ENCODE results near the gene CHKB.

DNA sequence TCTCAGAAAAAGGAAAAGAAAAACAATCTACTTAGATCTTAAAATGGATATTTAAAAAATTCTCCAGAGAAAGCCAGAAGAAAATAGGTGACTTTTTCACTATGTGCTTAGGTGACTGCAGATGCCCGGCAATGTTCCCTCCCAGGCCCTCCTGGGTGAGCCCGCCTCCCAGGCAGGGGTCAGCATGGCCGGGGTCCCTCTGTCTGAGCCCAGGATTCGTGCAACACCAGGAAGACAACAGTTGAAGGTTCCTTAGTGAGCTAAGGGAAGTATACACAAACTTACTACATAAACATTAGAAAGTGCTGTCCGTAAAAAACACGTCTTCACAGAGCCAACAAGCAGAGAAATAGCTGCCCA lies 29.5 kb upstream of the CHKB start:
- TF ChIP-seq, protein P1, sequence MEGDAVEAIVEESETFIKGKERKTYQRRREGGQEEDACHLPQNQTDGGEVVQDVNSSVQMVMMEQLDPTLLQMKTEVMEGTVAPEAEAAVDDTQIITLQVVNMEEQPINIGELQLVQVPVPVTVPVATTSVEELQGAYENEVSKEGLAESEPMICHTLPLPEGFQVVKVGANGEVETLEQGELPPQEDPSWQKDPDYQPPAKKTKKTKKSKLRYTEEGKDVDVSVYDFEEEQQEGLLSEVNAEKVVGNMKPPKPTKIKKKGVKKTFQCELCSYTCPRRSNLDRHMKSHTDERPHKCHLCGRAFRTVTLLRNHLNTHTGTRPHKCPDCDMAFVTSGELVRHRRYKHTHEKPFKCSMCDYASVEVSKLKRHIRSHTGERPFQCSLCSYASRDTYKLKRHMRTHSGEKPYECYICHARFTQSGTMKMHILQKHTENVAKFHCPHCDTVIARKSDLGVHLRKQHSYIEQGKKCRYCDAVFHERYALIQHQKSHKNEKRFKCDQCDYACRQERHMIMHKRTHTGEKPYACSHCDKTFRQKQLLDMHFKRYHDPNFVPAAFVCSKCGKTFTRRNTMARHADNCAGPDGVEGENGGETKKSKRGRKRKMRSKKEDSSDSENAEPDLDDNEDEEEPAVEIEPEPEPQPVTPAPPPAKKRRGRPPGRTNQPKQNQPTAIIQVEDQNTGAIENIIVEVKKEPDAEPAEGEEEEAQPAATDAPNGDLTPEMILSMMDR (IDR thresholded peaks at IDR 0.05) = no peak
- TF ChIP-seq POLR2A (IDR thresholded peaks at IDR 0.05) = no peak
